Stimulated activated CD8-positive, alpha-beta memory T cell treated with anti-CD3 and anti-CD28 coated beads, Interleukin-15, amount 100 ng/mL, for 4 hours (primary cell): ENCODE measurements around the gene RASGEF1C.

ENCODE experiments used
- DNase-seq, 2 donors: peaks; one replicate each; pipeline ENCODE4 v3.0.0-alpha.2; 2020; ENCODE audit warnings: low read depth in 2 of 2

The RASGEF1C gene

DNA sequence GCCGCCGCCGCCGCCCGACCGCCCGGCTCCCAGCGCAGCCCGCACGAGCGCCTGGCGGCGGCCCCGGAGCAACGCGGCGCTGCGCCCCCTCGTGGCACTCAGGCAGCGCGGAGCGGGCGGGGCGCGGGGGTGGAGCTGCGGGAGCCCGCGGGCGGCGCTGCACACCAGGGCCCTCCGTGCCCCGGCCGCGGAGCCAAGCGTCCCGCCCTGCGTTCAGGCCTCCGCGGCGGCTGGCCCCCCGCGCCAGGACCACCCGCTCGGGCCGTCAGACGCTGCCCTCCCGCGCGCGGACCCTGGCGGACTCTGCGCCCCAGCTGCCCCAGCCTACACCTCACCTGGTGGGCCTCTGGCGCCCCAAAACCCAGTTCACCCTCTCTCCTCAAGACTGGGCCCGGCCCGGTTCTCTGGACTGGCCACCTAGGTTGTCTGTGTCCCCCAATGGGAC is at the start of gene RASGEF1C:
TSS of gene RASGEF1C (minus strand) at position 75 of the 445 bp plus-strand sequence. CDS start 71,159 bp downstream, outside the sequence.
- DNase-seq = peak; percentile 8 to 33

GRCh38 chr5:180253036-180253824 is 44.2 kb upstream of the RASGEF1C start:
- DNase-seq = no peak

- no peak for DNase-seq
Observed at GRCh38 chr5:180251887-180252286, 42.9 kb upstream of the RASGEF1C start.

GRCh38 chr5:180251141-180251540 is 42.1 kb upstream of the RASGEF1C start:
- no peak for DNase-seq

GRCh38 chr5:180250329-180250728 is 41.3 kb upstream of the RASGEF1C start:
- no peak for DNase-seq

GRCh38 chr5:180241600-180241999 is 32.6 kb upstream of the RASGEF1C start:
- DNase-seq = no peak

DNA sequence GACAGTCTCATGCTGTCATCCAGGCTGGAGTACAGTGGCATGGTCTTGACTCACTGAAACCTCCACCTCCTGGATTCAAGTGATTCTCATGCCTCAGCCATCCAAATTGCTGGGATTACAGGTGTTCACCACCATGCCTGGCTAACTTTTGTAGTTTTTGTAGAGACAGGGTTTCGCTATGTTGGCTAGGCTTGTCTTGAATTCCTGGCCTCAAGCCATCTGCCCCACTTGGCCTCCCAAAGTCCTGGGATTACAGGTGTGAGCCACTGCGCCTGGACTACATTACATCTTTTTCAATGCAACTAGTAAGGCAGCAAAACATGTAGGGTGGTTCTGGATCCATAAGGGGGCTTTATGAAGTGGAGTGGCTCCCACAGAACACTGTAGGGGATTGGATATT is 29.6 kb upstream of the RASGEF1C start:
- no peak for DNase-seq

GRCh38 chr5:180235846-180236245 is 26.8 kb upstream of the RASGEF1C start:
- DNase-seq = no peak

GRCh38 chr5:180235077-180235476 is 26.1 kb upstream of the RASGEF1C start:
- no peak for DNase-seq

DNA sequence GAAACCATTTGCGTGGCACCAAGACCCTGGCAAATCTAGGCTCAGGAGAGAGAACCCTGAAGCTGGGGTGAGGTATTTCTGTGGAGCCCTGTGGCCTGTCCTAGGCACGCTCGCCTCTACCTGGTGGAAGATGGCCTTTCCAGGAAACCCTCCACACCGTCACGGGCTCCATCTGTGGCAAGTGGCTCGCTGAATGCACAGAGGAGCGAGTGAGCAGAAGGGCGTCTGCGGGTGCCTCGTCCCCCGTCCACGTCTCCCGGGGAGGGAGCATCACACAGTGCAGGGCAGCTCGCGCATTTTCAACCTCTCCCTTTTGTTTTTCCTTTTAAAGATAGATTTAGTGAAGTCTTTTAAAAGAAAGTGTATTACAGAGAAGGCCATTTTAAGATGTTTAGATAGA is 25.3 kb upstream of the RASGEF1C start:
- no peak for DNase-seq

DNA sequence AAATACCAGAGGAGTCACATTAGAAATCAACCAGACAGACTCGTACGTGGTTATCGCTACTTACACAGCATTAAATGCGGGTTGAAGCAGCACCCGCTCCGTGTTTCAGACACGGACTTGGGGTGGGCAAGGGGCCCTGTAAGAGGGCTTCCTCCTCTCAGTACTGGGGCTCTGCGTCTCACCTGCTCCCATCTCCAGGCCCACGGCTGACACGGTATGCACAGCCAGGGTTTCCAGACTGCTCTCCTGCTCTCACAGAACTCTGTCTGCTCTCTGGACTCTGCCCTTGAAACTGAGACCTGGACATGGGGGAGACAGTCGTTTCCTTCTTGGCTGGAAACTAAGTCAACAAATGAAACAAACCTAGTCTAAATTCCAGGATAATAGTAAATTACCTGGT is 24.7 kb upstream of the RASGEF1C start:
- DNase-seq = no peak

DNA sequence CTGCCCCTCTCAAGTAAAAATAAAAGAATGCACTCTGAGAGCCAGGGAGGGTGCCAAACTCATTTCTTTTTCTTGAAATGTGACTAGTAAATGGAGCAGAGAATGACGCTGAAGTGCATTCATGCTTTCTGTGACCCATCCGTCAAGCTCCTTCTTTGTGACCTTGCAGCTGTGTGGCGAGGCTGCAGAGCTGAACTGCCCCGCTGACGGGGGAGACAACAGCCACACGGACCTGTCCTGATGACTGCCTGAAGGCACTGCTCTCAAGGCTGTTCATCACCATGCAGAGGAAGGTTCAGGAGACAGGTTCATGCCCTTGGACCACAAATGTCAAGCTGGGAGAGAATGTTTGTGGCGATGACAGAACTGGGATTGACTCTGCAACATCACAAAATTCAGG is 21.0 kb upstream of the RASGEF1C start:
- no peak for DNase-seq

GRCh38 chr5:180222056-180222455 is 13.0 kb upstream of the RASGEF1C start:
- DNase-seq = no peak

DNA sequence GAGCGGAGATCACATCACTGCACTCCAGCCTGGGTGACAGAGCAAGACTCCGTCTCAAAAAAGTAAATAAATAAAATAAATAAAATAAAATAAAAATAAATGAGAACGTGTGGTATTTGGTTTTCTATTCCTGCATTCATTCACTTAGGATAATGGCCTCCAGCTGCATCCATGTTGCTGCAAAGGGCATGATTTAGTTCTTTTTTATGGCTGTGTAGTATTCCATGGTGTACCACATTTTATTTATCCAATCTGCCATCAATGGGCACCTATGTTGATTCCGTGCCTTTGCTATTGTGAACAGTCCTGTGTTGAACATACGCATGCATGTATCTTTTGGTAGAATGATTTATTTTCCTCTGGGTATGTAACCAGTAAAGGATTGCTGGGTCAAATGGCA is 8.8 kb upstream of the RASGEF1C start:
- no peak for DNase-seq

DNA sequence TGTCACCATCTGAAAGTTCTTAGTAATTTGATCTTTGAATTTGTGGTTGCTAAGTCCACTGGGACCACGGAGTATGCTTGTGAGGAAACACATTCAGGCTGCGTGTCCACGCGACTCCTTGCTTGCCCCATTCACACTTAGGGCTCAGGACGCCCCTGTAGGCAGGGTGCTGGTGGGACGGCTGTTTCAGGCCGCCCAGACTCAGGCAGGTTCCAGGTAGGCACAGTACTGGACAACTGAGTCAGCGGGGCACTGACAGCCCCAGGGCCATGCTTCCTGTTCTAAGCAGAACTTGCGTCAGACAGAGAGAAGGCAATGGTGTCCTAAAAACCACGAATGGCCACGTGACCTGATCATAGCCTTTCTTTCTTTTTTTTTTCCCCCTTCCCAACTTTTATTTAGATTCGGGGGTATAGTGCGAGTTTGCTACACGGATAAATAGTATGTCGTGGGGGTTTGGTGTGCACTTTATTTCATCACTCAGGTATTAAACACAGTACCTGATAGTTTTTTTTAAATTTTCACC is 7.7 kb upstream of the RASGEF1C start:
- DNase-seq = no peak

DNA sequence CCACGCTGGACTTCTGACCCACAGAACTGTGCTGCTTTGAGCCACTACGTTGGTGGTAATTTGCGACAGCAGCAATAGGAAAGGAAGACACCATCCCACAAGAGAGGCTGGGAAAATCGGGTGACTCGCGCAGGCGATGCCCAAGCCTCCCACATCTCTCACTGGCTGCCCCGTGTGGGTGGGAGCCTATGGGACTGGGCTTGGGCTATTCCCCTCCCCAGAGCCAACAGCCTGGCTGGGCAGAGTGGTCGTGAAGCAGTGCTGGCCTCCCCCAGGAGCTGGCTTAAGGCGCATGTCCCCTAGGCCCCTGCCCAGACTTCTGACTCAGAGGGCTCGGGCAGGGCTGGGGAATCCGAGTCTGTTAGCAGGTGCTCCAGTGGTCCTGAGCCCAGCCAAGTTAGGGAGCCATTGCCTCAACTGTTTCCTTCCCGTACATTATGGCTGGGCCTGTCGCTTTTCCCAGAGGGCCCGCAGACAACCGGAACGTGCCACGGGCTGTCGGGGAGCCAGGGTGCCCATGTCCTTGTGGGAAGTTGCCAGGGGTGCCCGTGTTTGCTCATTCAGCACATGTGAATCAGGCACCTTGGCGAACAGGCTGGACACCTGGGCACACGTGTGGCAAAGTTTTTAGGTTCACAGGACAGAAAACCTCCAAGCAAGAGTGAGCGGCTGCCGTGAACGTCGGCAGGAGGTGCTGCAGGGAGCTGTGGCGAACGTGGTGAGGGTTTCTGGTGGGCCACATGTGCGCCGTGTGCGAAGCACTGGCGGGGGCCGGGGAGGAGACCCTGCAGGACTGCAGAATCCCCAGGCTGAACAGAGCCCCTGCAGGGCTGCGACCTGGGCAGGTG is 7.0 kb upstream of the RASGEF1C start:
- no peak for DNase-seq

DNA sequence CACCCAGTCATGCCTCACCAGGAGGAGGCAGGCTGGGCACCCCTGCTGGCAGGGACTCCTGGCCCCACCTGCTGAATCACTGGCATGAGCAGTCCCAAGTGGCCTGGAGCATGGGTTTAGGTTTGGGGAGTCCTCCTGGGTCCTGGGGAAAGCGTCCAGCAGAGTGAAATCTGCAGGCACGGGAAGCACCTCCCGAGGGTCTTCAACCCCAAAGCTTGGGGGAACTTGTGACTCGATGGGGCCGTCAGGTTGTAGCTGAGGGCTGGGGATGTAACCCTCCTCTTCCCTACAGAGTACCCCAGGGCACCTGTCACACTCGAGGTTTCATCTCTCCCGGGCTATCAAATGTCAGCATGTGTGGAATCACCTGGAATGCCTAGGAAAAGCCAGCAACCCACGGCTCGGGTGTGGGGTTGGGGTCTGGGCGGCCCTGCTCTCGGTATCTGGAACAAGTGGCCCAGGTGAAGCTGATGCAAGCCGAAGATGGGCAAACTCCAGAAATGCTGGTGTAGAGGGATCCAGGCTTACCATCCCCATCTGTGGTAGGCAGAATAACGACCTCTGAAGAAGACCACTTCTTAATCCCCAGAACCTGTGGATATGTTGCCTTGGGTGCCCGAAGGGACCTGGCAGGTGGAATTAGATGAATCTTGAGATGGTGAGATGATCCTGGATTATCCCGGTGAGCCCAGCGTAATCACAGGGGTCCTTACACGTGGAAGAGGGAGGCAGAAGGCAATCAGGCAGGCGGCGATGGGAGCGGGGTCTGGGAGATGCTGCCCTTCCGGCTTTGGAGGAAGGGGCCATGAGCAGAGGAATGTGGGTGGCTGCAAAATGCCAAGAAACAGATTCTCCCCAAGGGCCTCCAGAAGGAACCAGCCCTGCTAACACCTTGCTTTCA is 6.1 kb upstream of the RASGEF1C start:
- no peak for DNase-seq

DNA sequence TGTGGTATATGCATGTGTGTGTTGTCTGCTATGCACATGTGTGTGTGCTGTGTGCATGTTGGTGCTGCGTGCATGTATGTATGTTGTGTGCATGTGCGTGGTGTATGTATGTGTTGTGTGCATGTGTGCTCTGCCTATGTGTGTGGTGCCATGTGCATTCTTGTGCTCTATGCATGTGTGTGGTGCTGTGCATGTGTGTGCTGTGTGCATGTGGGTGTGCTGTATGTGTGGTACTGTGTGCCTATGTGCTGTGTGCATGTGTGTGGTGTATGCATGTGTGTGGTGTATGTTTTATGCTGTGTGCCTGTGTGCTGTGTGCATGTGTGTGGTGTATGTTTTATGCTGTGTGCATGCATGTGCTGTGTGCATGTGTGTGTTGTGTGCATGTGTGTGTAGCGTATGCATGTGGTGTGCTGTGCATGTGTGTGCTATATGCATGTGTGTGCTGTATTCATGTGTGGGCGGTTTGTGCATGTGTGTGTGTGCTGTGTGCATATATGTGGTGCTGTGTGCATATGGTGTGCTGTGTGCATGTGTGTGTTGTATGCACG is 4.7 kb upstream of the RASGEF1C start:
- no peak for DNase-seq

GRCh38 chr5:180213256-180213600 is 4.2 kb upstream of the RASGEF1C start:
- no peak for DNase-seq

DNA sequence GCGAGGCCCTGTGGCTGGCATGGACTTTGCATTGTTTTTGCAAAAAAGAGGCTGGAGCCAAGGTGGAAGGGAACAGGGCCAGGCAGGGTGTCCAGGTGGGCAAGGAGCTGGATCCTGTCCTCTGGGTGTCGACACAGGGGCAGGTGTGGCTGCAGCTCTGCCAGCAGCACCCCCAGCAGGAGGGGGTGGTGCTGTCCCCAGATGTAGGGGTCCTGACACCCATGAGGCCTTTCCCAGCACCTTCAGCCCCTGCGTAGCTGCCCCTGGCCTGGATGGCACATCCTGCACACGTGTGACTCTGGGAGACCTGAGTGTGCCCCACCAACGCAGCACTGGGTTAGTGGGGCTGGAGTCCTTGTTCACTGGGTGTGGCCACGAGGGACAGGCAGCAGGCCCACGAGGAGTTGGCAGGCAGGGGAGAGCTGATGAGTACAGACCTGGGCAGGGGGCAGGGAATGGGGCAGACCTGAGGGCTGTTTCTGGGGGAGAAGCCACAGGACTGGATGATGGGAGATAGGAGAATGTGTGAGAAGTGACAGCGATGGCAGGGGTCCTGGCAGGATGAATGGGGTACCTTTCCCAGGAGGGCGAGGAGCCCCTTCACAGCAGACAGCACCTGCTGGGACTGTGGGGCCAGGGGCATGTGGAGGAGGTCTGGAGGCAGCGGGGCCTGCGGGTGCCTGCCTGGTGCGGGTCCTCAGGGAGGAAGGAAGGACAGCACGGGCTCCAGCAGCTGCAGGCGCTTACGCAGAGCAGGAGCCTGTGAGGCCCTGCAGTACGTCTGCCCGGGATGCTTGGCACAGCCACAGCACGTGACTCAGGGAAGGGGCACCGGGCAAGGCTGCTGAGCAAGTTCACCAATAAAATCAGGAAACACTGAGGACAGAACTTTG is 3.6 kb upstream of the RASGEF1C start:
- DNase-seq = no peak

- DNase-seq = no peak
Observed at GRCh38 chr5:180211761-180212035, 2.7 kb upstream of the RASGEF1C start.
